Jurkat, Clone E6-1 (cell line): ENCODE measurements around the gene UFSP2.
"Not testable (repeated sequence)": the region's sequence is repeated elsewhere in the genome, so short reads cannot be mapped to it uniquely, and the experiment has no call there.

Experiments used
- DNase-seq: peaks from one replicate; pipeline ENCODE4 v3.0.0-alpha.2; 2011; ENCODE audit warnings: low read depth, low spot score
- H3K4me3 ChIP-seq: 2 replicates; pipeline ENCODE4 v1.5.1; 2011; ENCODE audit warnings: mild to moderate bottlenecking, low read length, control low read depth, moderate library complexity

Gene UFSP2

GRCh38 chr4:185392156-185392555, 33.6 kb downstream of the UFSP2 start:
- no peak overlapping the region for H3K4me3 ChIP-seq
- DNase-seq = no peak

- H3K4me3 ChIP-seq = no peak overlapping the region
- no peak for DNase-seq
Observed at GRCh38 chr4:185390941-185391340, 34.8 kb downstream of the UFSP2 start.

- H3K4me3 ChIP-seq = no peak overlapping the region
- no peak for DNase-seq
Observed at GRCh38 chr4:185387957-185388356, 37.8 kb downstream of the UFSP2 start.

GRCh38 chr4:185384930-185385331, 40.8 kb downstream of the UFSP2 start:
- DNase-seq = peak; percentile 96
- H3K4me3 ChIP-seq = peak overlapping the region; percentile 37

GRCh38 chr4:185384061-185384460, 41.7 kb downstream of the UFSP2 start:
- DNase-seq = no peak
- H3K4me3 ChIP-seq = no peak overlapping the region; the same call in 1 of the 2 replicates

- no peak for DNase-seq
- no peak overlapping the region for H3K4me3 ChIP-seq
Observed at GRCh38 chr4:185383451-185383850, 42.3 kb downstream of the UFSP2 start.

- H3K4me3 ChIP-seq = no peak overlapping the region
- DNase-seq = no peak
Observed at GRCh38 chr4:185382754-185383153, 43.0 kb downstream of the UFSP2 start.

GRCh38 chr4:185381288-185382196, 44.2 kb downstream of the UFSP2 start:
- no peak overlapping the region for H3K4me3 ChIP-seq
- no peak for DNase-seq

- no peak for DNase-seq
Observed at GRCh38 chr4:185380320-185380719, 45.4 kb downstream of the UFSP2 start.

GRCh38 chr4:185379326-185380295, 46.2 kb downstream of the UFSP2 start:
- H3K4me3 ChIP-seq = no peak overlapping the region
- DNase-seq = no peak

More at GRCh38 chr4:185380320-185380719, 45.4 kb downstream of the UFSP2 start:
- no peak overlapping the region for H3K4me3 ChIP-seq

- no peak overlapping the region for H3K4me3 ChIP-seq
- DNase-seq = no peak
Observed at GRCh38 chr4:185378264-185378663, 47.5 kb downstream of the UFSP2 start.

- H3K4me3 ChIP-seq = no peak overlapping the region
- DNase-seq = no peak
Observed at GRCh38 chr4:185374573-185374972, 51.2 kb downstream of the UFSP2 start.

GRCh38 chr4:185374027-185374426, 51.7 kb downstream of the UFSP2 start:
- DNase-seq = no peak
- no peak overlapping the region for H3K4me3 ChIP-seq

- no peak overlapping the region for H3K4me3 ChIP-seq
- DNase-seq = no peak
Observed at GRCh38 chr4:185371702-185372101, 54.1 kb downstream of the UFSP2 start.

- no peak overlapping the region for H3K4me3 ChIP-seq
- DNase-seq = no peak
Observed at GRCh38 chr4:185370268-185370949, 55.4 kb downstream of the UFSP2 start.

GRCh38 chr4:185369731-185370130, 56.0 kb downstream of the UFSP2 start:
- H3K4me3 ChIP-seq = no peak overlapping the region
- no peak for DNase-seq

GRCh38 chr4:185364886-185365285, 60.9 kb downstream of the UFSP2 start:
- DNase-seq = no peak
- no peak overlapping the region for H3K4me3 ChIP-seq

GRCh38 chr4:185363251-185363650, 62.5 kb downstream of the UFSP2 start:
- H3K4me3 ChIP-seq = no peak overlapping the region
- no peak for DNase-seq

- DNase-seq, H3K4me3 ChIP-seq: not testable (repeated sequence)
Observed at GRCh38 chr4:185362570-185362969, 63.2 kb downstream of the UFSP2 start.
